Measurements from ENCODE around the gene SMPDL3A. TPM values are rescaled to one million over a fixed set of nuclear protein-coding genes. Genes with fewer than 3 reads are reported as not detected.

SMPDL3A gene
- total RNA-seq, 4 donors from 2014 or later: 12.6 to 23.8 (median 14.4) TPM

DNA sequence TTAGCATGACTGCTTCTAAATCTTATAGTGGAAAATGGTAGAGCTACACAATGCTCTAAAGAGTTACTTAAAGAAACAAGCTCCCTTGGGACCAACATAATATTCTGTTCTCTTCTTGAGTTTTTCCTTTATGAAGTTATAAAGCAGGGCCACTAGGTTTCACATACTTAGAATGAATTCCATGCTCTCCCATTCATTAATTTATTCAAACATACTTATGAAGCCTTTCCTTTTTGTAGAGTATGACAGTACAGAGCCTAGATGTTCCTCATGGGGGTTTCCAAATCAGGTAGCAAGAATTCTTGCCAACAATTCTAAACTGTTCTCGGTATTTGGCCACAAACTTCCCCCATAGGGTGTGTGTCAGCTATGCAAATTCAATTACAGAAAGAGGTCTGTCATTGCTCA, 30.1 kb upstream of the SMPDL3A start:
- 58 to 69% methylated on average over 1 of the region's 1 CpG for WGBS, 2 donors
- Histone ChIP-seq H3K36me3 (no peaks in the 10 kb centered on the region), H3K4me1 (no peaks in the 10 kb centered on the region), H3K27ac (no peak overlapping the region), H3K27me3 (no peaks in the 10 kb centered on the region), H3K9me3 (no peaks in the 10 kb centered on the region), H3K4me3 (replicated peaks in 1 of 3) (no peak overlapping the region)
- no peak for TF ChIP-seq POLR2A (IDR thresholded peaks at IDR 0.05)
- TF ChIP-seq CTCF (IDR thresholded peaks at IDR 0.05): no peak
- intact Hi-C loops (cut with DNase I): no loop called here
- DNase-seq: no peak

DNA sequence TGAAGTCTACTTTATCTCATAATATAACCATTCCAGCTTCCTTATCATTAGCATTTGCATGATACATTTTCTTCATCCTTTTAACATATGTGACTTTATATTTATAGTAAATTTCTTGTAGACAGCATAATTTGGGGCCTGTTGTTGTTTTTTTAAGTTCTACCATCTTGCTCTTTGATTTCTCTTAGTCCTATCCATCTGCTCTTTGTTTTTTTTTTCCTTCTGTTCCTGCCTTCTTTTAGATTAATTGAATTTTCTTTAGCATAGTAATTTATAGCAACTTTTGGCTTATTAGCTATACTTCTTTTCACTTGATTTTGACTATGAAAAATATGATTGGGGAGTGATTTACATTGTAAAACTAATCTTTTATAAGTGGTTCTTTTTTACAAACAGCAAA, 28.7 kb upstream of the SMPDL3A start:
- H3K36me3 ChIP-seq: no peaks in the 10 kb centered on the region
- intact Hi-C loops (cut with DNase I): no loop called here
- H3K4me1 ChIP-seq: no peaks in the 10 kb centered on the region
- no peak overlapping the region for H3K27ac ChIP-seq
- no peak for DNase-seq
- H3K9me3 ChIP-seq: no peaks in the 10 kb centered on the region
- H3K27me3 ChIP-seq: no peaks in the 10 kb centered on the region
- TF ChIP-seq CTCF (IDR thresholded peaks at IDR 0.05): no peak
- no peak for TF ChIP-seq POLR2A (IDR thresholded peaks at IDR 0.05)
- H3K4me3 ChIP-seq (replicated peaks in 1 of 3): no peak overlapping the region

GRCh38 chr6:122766256-122766655, 22.8 kb upstream of the SMPDL3A start:
- H3K4me1 ChIP-seq: no peaks in the 10 kb centered on the region
- no peak overlapping the region for H3K4me3 ChIP-seq (replicated peaks in 1 of 3)
- intact Hi-C loops (cut with DNase I): no loop called here
- no peak overlapping the region for H3K27ac ChIP-seq
- no peaks in the 10 kb centered on the region for H3K27me3 ChIP-seq
- TF ChIP-seq POLR2A (IDR thresholded peaks at IDR 0.05) (no peak), CTCF (IDR thresholded peaks at IDR 0.05) (no peak)
- DNase-seq: no peak
- H3K36me3 ChIP-seq: no peaks in the 10 kb centered on the region
- H3K9me3 ChIP-seq: no peaks in the 10 kb centered on the region

DNA sequence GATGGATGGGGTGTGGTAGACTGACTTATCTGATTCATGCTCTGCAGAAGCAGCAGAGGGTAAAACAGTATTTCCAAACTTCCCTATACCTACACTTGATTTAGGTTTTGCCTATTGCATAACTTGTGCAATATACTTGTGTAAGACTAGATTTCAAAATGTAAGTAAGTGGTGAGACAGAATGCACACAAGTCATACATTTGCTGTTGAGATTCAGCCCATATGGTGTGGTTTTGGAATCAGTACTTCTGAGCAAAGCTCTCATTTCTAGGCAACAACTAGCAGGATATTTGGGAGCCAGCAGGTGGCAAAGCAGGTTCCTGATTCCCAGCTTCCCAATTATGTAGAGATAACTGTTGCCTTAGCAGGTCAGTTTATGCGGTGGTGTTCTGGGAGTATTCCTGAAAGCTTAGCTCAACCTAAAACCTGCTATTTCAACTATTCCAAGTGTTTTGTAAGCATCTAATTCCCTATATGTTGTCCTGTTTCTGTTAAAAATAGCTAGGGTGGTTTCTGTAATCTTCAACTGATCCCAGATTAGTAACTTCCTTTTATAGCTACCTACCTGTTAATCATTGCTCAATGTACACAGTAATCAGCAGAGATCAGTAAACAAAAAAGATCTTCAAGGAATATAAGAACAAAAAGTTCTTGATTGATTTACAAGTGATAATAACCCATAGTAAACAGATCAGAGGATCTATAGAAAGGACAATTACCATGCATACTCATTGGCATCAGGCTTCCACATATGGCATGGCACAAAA, 18.0 kb upstream of the SMPDL3A start:
- Histone ChIP-seq H3K36me3 (no peaks in the 10 kb centered on the region), H3K27me3 (no peaks in the 10 kb centered on the region), H3K4me1 (no peaks in the 10 kb centered on the region), H3K27ac (no peak overlapping the region), H3K4me3 (replicated peaks in 1 of 3) (no peak overlapping the region), H3K9me3 (no peaks in the 10 kb centered on the region)
- 23 to 54% methylated on average over 1 of the region's 1 CpG for WGBS, 2 donors
- intact Hi-C loops (cut with DNase I): no loop called here
- TF ChIP-seq POLR2A (IDR thresholded peaks at IDR 0.05) (no peak), CTCF (IDR thresholded peaks at IDR 0.05) (no peak)
- DNase-seq: no peak

DNA sequence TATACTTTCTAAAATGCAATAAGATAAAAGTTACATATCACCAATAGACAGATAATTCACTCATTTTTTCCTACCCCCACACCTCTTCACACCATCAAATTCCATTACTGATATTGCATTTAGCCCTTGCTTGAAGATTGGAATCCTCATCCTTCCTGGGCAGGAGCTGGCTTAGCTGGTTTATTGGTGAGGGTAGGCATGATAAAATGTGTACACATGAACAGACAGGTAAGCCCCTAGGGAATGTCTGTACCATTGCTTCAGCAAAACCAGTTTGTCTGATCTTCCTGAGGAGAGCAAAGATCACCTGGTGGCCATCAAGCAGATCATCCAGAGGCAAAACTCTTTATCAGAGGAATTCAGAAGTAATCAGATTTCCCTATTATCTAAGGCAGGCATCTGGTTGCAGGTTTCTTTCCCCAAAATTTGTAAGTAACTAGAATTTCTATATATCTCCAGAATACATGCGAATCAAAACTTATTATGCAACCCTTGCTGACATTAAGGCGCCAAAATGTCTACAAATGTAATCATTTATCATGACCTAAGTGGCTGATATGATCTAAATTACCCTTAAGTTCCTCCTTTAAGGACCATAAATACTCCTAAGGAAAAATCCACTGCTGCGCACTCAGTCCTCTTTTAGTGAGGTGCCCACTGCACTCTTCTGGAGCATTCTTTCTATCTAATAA, 16.2 kb upstream of the SMPDL3A start:
- Histone ChIP-seq H3K27me3 (no peaks in the 10 kb centered on the region), H3K4me1 (no peaks in the 10 kb centered on the region), H3K9me3 (no peaks in the 10 kb centered on the region), H3K4me3 (replicated peaks in 1 of 3) (no peak overlapping the region), H3K36me3 (no peaks in the 10 kb centered on the region), H3K27ac (no peak overlapping the region)
- whole genome bisulfite sequencing, 2 donors: 92% methylated on average over 3 of the region's 3 CpGs
- no peak for DNase-seq
- intact Hi-C loops (cut with DNase I): no loop called here
- TF ChIP-seq POLR2A (IDR thresholded peaks at IDR 0.05): no peak
- no peak for TF ChIP-seq CTCF (IDR thresholded peaks at IDR 0.05)

Data from thyroid gland (tissue), 4 donors.